Right lobe of liver (tissue), 6 donors: Measurements from ENCODE around the gene C5orf15. TPM values are rescaled to one million over a fixed set of nuclear protein-coding genes. Genes with fewer than 3 reads are reported as not detected.
"Not testable (repeated sequence)": the region's sequence is repeated elsewhere in the genome, so short reads cannot be mapped to it uniquely, and the experiment has no call there.

Source experiments
- ATAC-seq, 4 donors: fragments of 200-7000 bp; cut with Tn5 transposase; one replicate each; pipeline ENCODE4 v1.9.1; 2020; ENCODE audit warnings: mild to moderate bottlenecking in 4 of 4, moderate library complexity in 4 of 4
- DNase-seq, 3 donors: peaks; one replicate each; pipeline ENCODE4 v3.0.0-alpha.2; 2020
- H3K27ac ChIP-seq, 3 donors: fragments of 200-600 bp; one replicate each; pipeline ENCODE4 v1.8.0; 2022
- H3K27me3 ChIP-seq, 2 donors: fragments of 200-600 bp; one replicate each; pipeline ENCODE4 v1.8.0; 2022
- H3K36me3 ChIP-seq, 4 donors: fragments of 200-600 bp; sonication (generic) in 1 of 4; one replicate each; pipeline versions ENCODE4 v1.5.1 to v1.8.0; 2017 to 2022; ENCODE audit warnings: control low read depth in 1 of 4
- H3K4me1 ChIP-seq, 4 donors: fragments of 200-600 bp; sonication (generic) in 1 of 4; one replicate each; pipeline versions ENCODE4 v1.5.1 to v1.8.0; 2017 to 2022; ENCODE audit warnings: control low read depth in 1 of 4
- H3K4me3 ChIP-seq, 3 donors: fragments of 200-600 bp; one replicate each; pipeline ENCODE4 v1.8.0; 2022
- H3K9me3 ChIP-seq, 4 donors: fragments of 200-600 bp; sonication (generic) in 1 of 4; one replicate each; pipeline versions ENCODE4 v1.5.1 to v1.8.0; 2017 to 2022; ENCODE audit warnings: control low read depth in 1 of 4
- CTCF ChIP-seq, 4 donors: fragments of 200-600 bp in 3 of 4; fragments of 450-650 bp in 1 of 4; IDR thresholded peaks; one replicate each; pipeline versions ENCODE4 v1.5.1 to v1.8.0; 2016 to 2022; ENCODE audit warnings: antibody characterized with exemption in 4 of 4, mild to moderate bottlenecking in 2 of 4
- POLR2A ChIP-seq: fragments of 450-650 bp; IDR thresholded peaks from one replicate; pipeline ENCODE4 v1.6.1; 2017; ENCODE audit warnings: antibody characterized with exemption, mild to moderate bottlenecking
- WGBS: methylation state at CpG from one replicate; pipeline ENCODE4 v1.1.6; 2018; ENCODE audit warnings: low coverage, low lambda C conversion rate; ENCODE audit not compliant: insufficient coverage; ENCODE audit errors: missing lambda C conversion rate; 5-methylcytosine and 5-hydroxymethylcytosine counted together
- intact Hi-C, 2 donors: fragments of 100-400 bp; cut with DNase I; formaldehyde crosslinking; loops; one replicate each; pipeline versions ENCODE4 v1.11.2 to v1.14.1; 2022
- total RNA-seq, 6 experiments: library from RNA; depleted of rRNA in 2 of 6; stranded (reverse); fragments of >200 nt in 2 of 6; fragmentation: NEBNext Ultra II Directional in 3 of 6; extraction: Animal tissue kit (Norgen Biotek cat#: 25700) in 3 of 6; gene quantifications; one replicate each; pipeline versions ENCODE4 v1.1.0 to v1.2.4, GENCODE V29; 2016 to 2023
- donor health status: DM: no; HTN: yes; CAD: no.
- donor health status: DM: no; HTN: no; CAD: no.
- donor health status: DM: no; HTN: no; CAD: no.
- donor health status: DM: no; HTN: yes; CAD: no.
- donor health status: DM: no; HTN: yes; CAD: no.

Gene C5orf15
- total RNA-seq, 6 experiments from 2014 or later, result 15.0 to 37.5 (median 24.4) TPM

DNA sequence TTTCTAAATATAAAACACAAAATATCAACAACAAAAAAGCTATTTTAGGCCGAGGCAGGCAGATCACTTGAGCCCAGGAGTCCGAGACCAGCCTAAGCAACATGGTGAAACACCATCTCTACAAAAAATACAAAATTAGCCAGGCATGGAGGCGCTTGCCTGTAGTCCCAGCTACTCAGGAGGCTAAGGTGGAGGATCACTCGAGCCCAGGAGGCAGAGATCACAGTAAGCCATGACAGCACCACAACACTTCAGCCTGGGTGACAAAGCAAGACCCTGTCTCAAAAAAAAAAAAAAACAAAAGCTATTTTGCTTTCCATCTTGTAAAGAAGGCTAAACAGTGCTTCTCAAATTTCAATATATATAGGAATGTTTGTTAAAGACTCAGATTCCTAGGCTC lies 11.3 kb downstream of the C5orf15 start:
- no peak for ATAC-seq
- TF ChIP-seq CTCF (IDR thresholded peaks at IDR 0.05), result no peak
- TF ChIP-seq POLR2A, result no peak
- H3K4me1 ChIP-seq, result peaks cover 0 to 12% (median 3%) of the 10 kb centered on the region in 4 donors
- no peaks in the 10 kb centered on the region for H3K9me3 ChIP-seq
- intact Hi-C loops, result no loop called here
- DNase-seq, result no peak
- H3K36me3 ChIP-seq, result peaks cover 0 to 17% (median 0%) of the 10 kb centered on the region in 4 donors
- no peak overlapping the region for H3K27ac ChIP-seq
- no peaks in the 10 kb centered on the region for H3K27me3 ChIP-seq
- 91% methylated on average over 4 of the region's 4 CpGs for WGBS
- no peak overlapping the region for H3K4me3 ChIP-seq

- ATAC-seq, intact Hi-C loops: not testable (repeated sequence)
These were observed 12.2 kb downstream of the C5orf15 start for GRCh38 chr5:133956196-133956595.

GRCh38 chr5:133953568-133954145 lies 14.8 kb downstream of the C5orf15 start:
- ATAC-seq (peak; percentile 48 to 71 (median 66)), DNase-seq (no peak)
- peak overlapping the region in 2 of 3 donors; percentile 26 to 31 for H3K27ac ChIP-seq
- 58% methylated on average over 9 of the region's 10 CpGs for WGBS
- peaks cover 0 to 12% (median 3%) of the 10 kb centered on the region in 4 donors for H3K4me1 ChIP-seq
- intact Hi-C loops, result no loop called here
- no peaks in the 10 kb centered on the region for H3K9me3 ChIP-seq
- H3K36me3 ChIP-seq, result peaks cover 0 to 8% (median 0%) of the 10 kb centered on the region in 4 donors
- peak overlapping the region in 2 of 3 donors; percentile 6 to 11 for H3K4me3 ChIP-seq
- TF ChIP-seq CTCF (IDR thresholded peaks at IDR 0.05) (no peak), POLR2A (no peak)
- no peaks in the 10 kb centered on the region for H3K27me3 ChIP-seq

More at GRCh38 chr5:133956196-133956595, 12.2 kb downstream of the C5orf15 start:
- not testable (repeated sequence) for H3K4me3 ChIP-seq, H3K9me3 ChIP-seq, H3K27me3 ChIP-seq, DNase-seq, H3K27ac ChIP-seq
- Histone ChIP-seq H3K36me3 (peaks cover 0 to 17% (median 0%) of the 10 kb centered on the region in 4 donors), H3K4me1 (peaks cover 0 to 12% (median 3%) of the 10 kb centered on the region in 4 donors)
- WGBS, result 100% methylated on average over 1 of the region's 1 CpG

GRCh38 chr5:133952729-133953567 lies 15.5 kb downstream of the C5orf15 start:
- TF ChIP-seq CTCF (IDR thresholded peaks at IDR 0.05), result no peak
- peak; percentile 40 for TF ChIP-seq POLR2A
- Histone ChIP-seq H3K27ac (peak overlapping the region in 2 of 3 donors; percentile 26 to 31), H3K4me3 (peak overlapping the region in 2 of 3 donors; percentile 6 to 11), H3K9me3 (no peaks in the 10 kb centered on the region), H3K4me1 (peaks cover 0 to 12% (median 3%) of the 10 kb centered on the region in 4 donors), H3K36me3 (peaks cover 0 to 5% (median 0%) of the 10 kb centered on the region in 4 donors), H3K27me3 (no peaks in the 10 kb centered on the region)
- 42% methylated on average over 4 of the region's 10 CpGs for WGBS
- intact Hi-C loops, result no loop called here
- DNase-seq (peak; percentile 43 to 73 (median 64)), ATAC-seq (peak; percentile 87 to 96 (median 90))
